GM12891 (cell line): ENCODE measurements around the gene PGAM4.

Experiments used
- POLR2A ChIP-seq: IDR thresholded peaks from 2 replicates; pipeline ENCODE4 v1.6.1; 2011; ENCODE audit warnings: low read depth, low read length, control low read depth
- POLR2AphosphoS5 ChIP-seq: IDR thresholded peaks from 2 replicates; pipeline ENCODE4 v1.6.1; 2011; ENCODE audit warnings: low read depth, low read length, control low read depth
- SPI1 ChIP-seq: IDR thresholded peaks from 2 replicates; pipeline ENCODE4 v1.6.1; 2011; ENCODE audit warnings: low read depth, low read length, control low read depth
- TAF1 ChIP-seq: IDR thresholded peaks from 2 replicates; pipeline ENCODE4 v1.6.1; 2011; ENCODE audit warnings: low read depth, low read length, control low read depth

DNA sequence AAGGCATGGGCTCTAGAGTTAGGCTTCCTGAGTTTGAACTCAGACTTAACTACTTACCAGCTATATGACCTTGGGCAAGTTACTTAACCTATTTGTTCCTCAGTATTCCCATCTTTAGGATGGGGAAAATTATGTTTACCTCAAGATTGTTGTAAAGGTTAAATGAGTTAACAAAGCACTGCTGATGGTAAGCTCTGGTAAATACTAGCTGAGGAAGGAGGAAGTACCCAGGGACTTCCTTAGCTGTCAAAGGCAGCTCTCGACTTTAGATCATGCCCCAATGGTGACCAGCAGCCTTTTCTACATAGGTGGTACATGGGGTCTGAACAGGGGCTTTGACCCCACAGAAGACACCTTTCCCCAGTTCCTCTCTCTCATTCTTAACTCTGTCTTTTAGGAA, 38.9 kb downstream of the PGAM4 start:
- TF ChIP-seq POLR2A = no peak
- TF ChIP-seq POLR2AphosphoS5 = no peak
- TF ChIP-seq TAF1 = no peak
- no peak for TF ChIP-seq SPI1
